Measurements from ENCODE around the gene PEAK1.

DNA sequence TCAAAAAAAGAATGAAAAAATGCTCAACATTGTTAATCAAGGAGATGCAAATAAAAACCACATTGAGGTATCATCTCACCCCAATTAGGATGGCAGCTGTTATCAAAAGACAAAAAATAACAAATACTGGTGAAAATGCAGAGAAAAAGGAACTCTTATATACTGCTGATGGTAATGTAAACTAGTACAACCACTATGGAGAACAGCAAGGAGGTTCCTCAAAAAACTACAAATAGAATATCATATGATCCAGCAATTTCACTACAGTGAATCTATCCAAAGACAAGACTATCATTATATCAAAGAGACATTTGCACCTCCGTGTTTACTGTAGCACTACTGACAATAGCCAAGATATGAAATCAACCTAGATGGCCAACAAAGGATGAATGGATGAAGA, 58.4 kb downstream of the PEAK1 start:
- TF ChIP-seq CTCF (IDR thresholded peaks at IDR 0.05) (no peak), EP300 (IDR thresholded peaks at IDR 0.05) (no peak), POLR2A (IDR thresholded peaks at IDR 0.05) (no peak)
